Loucy (cell line): ENCODE data around the gene INS.

ENCODE experiments used
- CTCF ChIP-seq: fragments of 200-600 bp; sonication (generic); conservative IDR thresholded peaks from 2 replicates; pipeline ENCODE4 v1.5.1; 2014; ENCODE audit warnings: mild to moderate bottlenecking, antibody characterized with exemption, low read length
- EZH2phosphoT487 ChIP-seq: fragments of 200-600 bp; IDR thresholded peaks from 2 replicates; pipeline ENCODE4 v1.6.1; 2018; ENCODE audit warnings: antibody characterized with exemption, mild to moderate bottlenecking, moderate library complexity, borderline replicate concordance

GRCh38 chr11:2160736-2161259 lies at the start of gene INS:
- TF ChIP-seq CTCF (no peak), EZH2phosphoT487 (no peak)
